GM12874 (cell line): ENCODE data around the gene MTCH1.

Experiments
- TF ChIP-seq, protein P1 (sequence below): IDR thresholded peaks from 2 replicates; pipeline ENCODE4 v1.5.1; 2011; ENCODE audit warnings: low read depth, mild to moderate bottlenecking, control low read depth, low read length, moderate library complexity; ENCODE audit not compliant: insufficient read depth

The MTCH1 gene

GRCh38 chr6:36925809-36926208 is 60.2 kb downstream of the MTCH1 start:
- TF ChIP-seq, protein P1, sequence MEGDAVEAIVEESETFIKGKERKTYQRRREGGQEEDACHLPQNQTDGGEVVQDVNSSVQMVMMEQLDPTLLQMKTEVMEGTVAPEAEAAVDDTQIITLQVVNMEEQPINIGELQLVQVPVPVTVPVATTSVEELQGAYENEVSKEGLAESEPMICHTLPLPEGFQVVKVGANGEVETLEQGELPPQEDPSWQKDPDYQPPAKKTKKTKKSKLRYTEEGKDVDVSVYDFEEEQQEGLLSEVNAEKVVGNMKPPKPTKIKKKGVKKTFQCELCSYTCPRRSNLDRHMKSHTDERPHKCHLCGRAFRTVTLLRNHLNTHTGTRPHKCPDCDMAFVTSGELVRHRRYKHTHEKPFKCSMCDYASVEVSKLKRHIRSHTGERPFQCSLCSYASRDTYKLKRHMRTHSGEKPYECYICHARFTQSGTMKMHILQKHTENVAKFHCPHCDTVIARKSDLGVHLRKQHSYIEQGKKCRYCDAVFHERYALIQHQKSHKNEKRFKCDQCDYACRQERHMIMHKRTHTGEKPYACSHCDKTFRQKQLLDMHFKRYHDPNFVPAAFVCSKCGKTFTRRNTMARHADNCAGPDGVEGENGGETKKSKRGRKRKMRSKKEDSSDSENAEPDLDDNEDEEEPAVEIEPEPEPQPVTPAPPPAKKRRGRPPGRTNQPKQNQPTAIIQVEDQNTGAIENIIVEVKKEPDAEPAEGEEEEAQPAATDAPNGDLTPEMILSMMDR, result no peak

- TF ChIP-seq, protein P1, result no peak
Measured at GRCh38 chr6:36924778-36925374, 61.1 kb downstream of the MTCH1 start.

DNA sequence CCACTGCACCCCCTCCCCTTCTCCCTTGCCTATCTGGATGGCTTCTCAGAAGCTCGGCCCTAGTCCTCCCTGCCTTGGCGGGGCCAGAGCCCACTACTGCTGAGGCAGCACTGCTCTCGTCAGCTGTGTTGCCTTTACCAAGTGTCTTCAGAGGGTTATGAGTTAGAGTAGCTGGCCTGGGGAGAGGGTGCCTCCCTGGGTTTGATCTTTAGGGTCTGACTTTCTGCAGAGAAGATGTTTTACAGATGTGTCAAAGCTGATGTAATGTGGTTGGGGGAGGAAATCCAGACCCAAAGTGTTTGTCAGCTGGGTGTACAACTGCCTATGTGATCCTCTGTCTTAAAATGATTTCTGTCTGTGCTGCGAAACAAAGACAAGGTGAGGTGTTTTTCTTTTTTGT is 61.9 kb downstream of the MTCH1 start:
- TF ChIP-seq, protein P1, result no peak

- TF ChIP-seq, protein P1, result no peak
Measured at GRCh38 chr6:36920546-36920945, 65.5 kb downstream of the MTCH1 start.

DNA sequence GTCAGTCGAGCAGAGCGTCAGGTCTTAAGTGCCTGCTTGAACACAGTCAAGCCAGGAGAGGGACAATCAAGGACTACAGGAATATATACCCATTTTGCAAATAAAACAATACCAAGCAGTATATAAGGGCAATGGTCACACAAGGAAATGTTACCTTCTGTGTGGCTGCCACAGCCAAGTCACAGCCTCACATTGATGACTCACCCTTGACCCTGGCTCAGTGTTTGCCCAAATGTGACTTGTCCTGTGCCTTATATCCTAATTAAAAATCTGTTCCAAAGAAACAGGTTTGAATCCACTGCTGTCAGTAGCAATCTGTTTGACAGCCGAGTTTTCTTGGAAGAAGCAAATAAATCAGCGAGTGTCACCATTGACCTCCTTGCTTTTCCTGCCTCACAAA is 65.9 kb downstream of the MTCH1 start:
- TF ChIP-seq, protein P1, result no peak
